ENCODE results near the gene SEMA6A. TPM values are rescaled to one million over a fixed set of nuclear protein-coding genes. Genes with fewer than 3 reads are reported as not detected.

SEMA6A gene
- polyA plus RNA-seq, 3 donors, result 4.2 to 6.0 (median 5.8) TPM

- WGBS, 3 donors, result 58 to 81% (median 73%) methylated on average over 3 of the region's 3 CpGs
- no peak overlapping the region for H3K27ac ChIP-seq (ENCODE audit: low read depth, low read length)
Observed at GRCh38 chr5:116410336-116410890, 164.2 kb downstream of the SEMA6A start.

- H3K27ac ChIP-seq (ENCODE audit: low read depth, low read length), result no peak overlapping the region
- 41 to 88% (median 79%) methylated on average over 5 of the region's 5 CpGs for WGBS, 3 donors
Observed at GRCh38 chr5:116409591-116410296, 164.9 kb downstream of the SEMA6A start.

- WGBS, 3 donors, result 77 to 93% (median 82%) methylated on average over 7 of the region's 7 CpGs
- no peak overlapping the region for H3K27ac ChIP-seq (ENCODE audit: low read depth, low read length)
Observed at GRCh38 chr5:116406306-116407041, 168.1 kb downstream of the SEMA6A start.

- no peak overlapping the region for H3K27ac ChIP-seq (ENCODE audit: low read depth, low read length)
- WGBS, 3 donors, result 62 to 81% (median 65%) methylated on average over 3 of the region's 3 CpGs
Observed at GRCh38 chr5:116404792-116405191, 169.8 kb downstream of the SEMA6A start.

GRCh38 chr5:116404016-116404415 is 170.6 kb downstream of the SEMA6A start:
- WGBS, 3 donors, result 70 to 72% (median 72%) methylated on average over 2 of the region's 2 CpGs
- no peak overlapping the region for H3K27ac ChIP-seq (ENCODE audit: low read depth, low read length)

- WGBS, 3 donors, result 69 to 85% (median 81%) methylated on average over 5 of the region's 5 CpGs
- no peak overlapping the region for H3K27ac ChIP-seq (ENCODE audit: low read depth, low read length)
Observed at GRCh38 chr5:116402235-116402634, 172.4 kb downstream of the SEMA6A start.

- H3K27ac ChIP-seq (ENCODE audit: low read depth, low read length), result no peak overlapping the region
- 82 to 93% (median 88%) methylated on average over 10 of the region's 10 CpGs for WGBS, 3 donors
Observed at GRCh38 chr5:116401576-116401975, 173.0 kb downstream of the SEMA6A start.

GRCh38 chr5:116396476-116397099 is 178.0 kb downstream of the SEMA6A start:
- 43 to 89% (median 88%) methylated on average over 2 of the region's 2 CpGs for WGBS, 3 donors
- H3K27ac ChIP-seq (ENCODE audit: low read depth, low read length), result no peak overlapping the region

GRCh38 chr5:116395631-116396203 is 178.9 kb downstream of the SEMA6A start:
- 37 to 65% (median 50%) methylated on average over 4 of the region's 4 CpGs for WGBS, 3 donors
- no peak overlapping the region for H3K27ac ChIP-seq (ENCODE audit: low read depth, low read length)

GRCh38 chr5:116395226-116395625 is 179.4 kb downstream of the SEMA6A start:
- WGBS, 3 donors, result 74 to 86% (median 86%) methylated on average over 9 of the region's 9 CpGs
- H3K27ac ChIP-seq (ENCODE audit: low read depth, low read length), result no peak overlapping the region

- WGBS, 3 donors, result 89 to 97% (median 91%) methylated on average over 5 of the region's 5 CpGs
- H3K27ac ChIP-seq (ENCODE audit: low read depth, low read length), result no peak overlapping the region
Observed at GRCh38 chr5:116394186-116394867, 180.3 kb downstream of the SEMA6A start.
